VCaP (cell line): ENCODE data around the gene CNOT10.
"Not testable (repeated sequence)": the region's sequence is repeated elsewhere in the genome, so short reads cannot be mapped to it uniquely, and the experiment has no call there.

ENCODE experiments used
- H3K27ac ChIP-seq: fragments of 450-650 bp; 2 replicates; pipeline ENCODE4 v1.5.1; 2017
- CTCF ChIP-seq: fragments of 450-650 bp; conservative IDR thresholded peaks from 2 replicates; pipeline ENCODE4 v1.5.1; 2017; ENCODE audit warnings: mild to moderate bottlenecking, moderate library complexity

The CNOT10 gene

GRCh38 chr3:32655167-32655566, 29.8 kb upstream of the CNOT10 start:
- TF ChIP-seq CTCF: no peak
- H3K27ac ChIP-seq: no peak overlapping the region

- TF ChIP-seq CTCF: no peak
- H3K27ac ChIP-seq: peak overlapping the region; percentile 70
Measured at GRCh38 chr3:32660634-32661033, 24.4 kb upstream of the CNOT10 start.

- H3K27ac ChIP-seq: no peak overlapping the region
- TF ChIP-seq CTCF: no peak
Measured at GRCh38 chr3:32662647-32663046, 22.3 kb upstream of the CNOT10 start.

- not testable (repeated sequence) for H3K27ac ChIP-seq
- TF ChIP-seq CTCF: peak; percentile 70
Measured at GRCh38 chr3:32664630-32665075, 20.3 kb upstream of the CNOT10 start.

- no peak for TF ChIP-seq CTCF
- H3K27ac ChIP-seq: peak overlapping the region; percentile 31
Measured at GRCh38 chr3:32667072-32667582, 17.9 kb upstream of the CNOT10 start.

GRCh38 chr3:32669226-32669625, 15.8 kb upstream of the CNOT10 start:
- H3K27ac ChIP-seq: not testable (repeated sequence)

GRCh38 chr3:32673730-32674129, 11.3 kb upstream of the CNOT10 start:
- not testable (repeated sequence) for H3K27ac ChIP-seq

- no peak overlapping the region for H3K27ac ChIP-seq
- no peak for TF ChIP-seq CTCF
Measured at GRCh38 chr3:32675164-32675563, 9.8 kb upstream of the CNOT10 start.

- TF ChIP-seq CTCF: no peak
- no peak overlapping the region for H3K27ac ChIP-seq
Measured at GRCh38 chr3:32675650-32676049, 9.3 kb upstream of the CNOT10 start.
